SK-N-SH (cell line): ENCODE data around the gene BZW2.

Experiments used
- CTCF ChIP-seq: fragments of 200-600 bp; sonication (generic); IDR thresholded peaks from 2 replicates; pipeline ENCODE4 v1.6.1; 2017; ENCODE audit warnings: antibody characterized with exemption, mild to moderate bottlenecking, moderate library complexity
- RAD21 ChIP-seq: IDR thresholded peaks from 2 replicates; pipeline ENCODE4 v1.6.1; 2012; ENCODE audit warnings: mild to moderate bottlenecking, low read length

DNA sequence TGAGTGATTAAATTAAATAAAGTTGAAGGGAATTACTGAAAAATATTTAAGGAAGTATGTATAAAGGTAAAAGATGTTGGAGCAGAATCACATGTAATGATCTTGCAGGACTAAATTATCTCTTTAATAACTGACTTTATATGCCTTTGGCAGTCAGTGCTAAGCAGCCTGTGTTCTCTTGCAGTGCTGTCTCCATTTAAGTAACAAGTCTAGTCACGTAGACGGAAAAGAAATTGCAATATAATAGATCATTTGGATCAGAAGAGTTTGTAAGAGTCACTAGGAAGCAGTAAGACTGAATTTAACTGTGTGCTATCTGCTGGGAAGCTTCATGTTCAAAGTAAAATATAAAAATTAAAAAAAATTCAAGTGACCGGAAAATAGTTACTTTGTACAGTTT is 21.4 kb downstream of the BZW2 start:
- TF ChIP-seq CTCF, result no peak
- no peak for TF ChIP-seq RAD21
